T1000 (cell line): ENCODE measurements around the gene CCDC40.
"Not testable (repeated sequence)": the region's sequence is repeated elsewhere in the genome, so short reads cannot be mapped to it uniquely, and the experiment has no call there.

Source experiments
- DNase-seq: peaks from one replicate; lab custom pipeline; 2025; ENCODE audit warnings: mixed read lengths; lab: John Stamatoyannopoulos, UW

Gene CCDC40

DNA sequence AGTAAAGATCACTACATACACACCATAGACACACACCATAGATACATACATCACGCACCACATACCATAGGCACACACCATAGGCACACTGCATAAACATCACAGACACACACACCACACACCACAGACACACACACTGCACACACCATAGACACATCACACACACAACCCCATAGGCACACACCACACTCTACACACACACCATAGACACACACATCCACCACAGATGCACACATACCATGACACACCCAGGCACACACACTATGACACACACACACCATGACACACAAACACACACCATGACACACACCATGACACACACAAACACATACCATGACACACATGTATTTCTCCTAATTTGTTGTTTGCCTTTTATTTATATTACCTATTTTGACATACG, 14.8 kb upstream of the CCDC40 start:
- no peak for DNase-seq

DNA sequence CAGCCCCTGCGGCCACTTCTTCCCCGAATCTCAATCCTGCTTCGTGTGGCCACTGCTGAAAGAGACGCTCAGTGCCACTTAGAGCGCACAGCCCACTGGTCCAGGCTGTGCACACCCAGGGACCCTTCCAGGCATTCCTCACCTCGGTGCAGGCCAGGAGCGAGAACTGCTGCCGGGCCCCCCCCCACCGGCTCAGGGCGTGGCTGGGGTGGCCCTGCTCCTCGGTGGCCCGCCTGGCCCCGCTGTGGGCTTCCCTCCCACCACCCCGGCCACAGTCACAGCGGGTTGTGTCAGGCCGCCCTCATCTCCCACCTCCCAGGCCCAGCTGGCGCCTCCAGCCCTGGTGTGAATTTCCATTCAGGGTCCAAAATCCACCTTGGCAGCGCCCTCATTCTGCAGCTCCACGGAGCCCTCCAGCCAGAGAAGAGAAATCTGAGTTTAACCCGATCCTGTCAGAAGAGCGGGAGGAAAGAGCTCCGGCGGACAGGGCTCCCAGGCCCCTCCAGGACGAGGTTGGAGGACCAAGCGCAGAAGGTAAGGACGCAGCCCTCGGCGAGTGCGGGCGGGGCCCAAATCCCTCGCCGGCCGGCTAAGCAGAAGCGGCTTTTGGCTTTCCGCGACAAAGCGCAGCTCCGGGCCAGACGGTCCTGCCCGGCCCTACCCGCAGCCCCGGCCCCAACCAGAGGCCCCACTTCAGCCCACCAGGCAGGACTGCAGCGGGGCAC, 12.8 kb upstream of the CCDC40 start:
- DNase-seq, result no peak

DNA sequence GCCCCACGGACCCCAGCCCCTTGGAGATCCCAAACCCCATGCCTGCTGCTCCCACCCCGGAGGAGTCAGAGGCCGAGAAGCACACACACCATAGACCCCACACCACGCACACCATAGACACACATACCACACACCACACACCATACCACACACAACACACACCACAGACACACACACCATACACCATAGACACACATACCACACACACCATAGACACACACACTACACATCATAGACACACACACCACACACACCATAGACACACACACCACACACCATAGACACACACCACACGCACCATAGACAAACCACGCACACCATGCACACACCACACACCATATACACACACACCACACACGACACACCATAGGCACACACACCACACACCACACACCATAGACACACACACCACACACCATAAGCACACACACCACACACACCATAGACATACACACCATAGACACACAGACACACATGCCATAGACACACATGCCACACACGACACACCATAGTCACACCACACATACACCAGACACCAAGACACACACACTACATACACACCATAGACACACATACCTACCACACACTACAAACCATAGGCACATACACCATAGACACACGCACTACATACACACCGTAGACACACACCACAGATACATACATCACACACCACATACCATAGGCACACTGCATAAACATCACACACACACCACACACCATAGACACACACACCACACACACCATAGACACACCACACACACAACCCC, 12.1 kb upstream of the CCDC40 start:
- no peak for DNase-seq

DNA sequence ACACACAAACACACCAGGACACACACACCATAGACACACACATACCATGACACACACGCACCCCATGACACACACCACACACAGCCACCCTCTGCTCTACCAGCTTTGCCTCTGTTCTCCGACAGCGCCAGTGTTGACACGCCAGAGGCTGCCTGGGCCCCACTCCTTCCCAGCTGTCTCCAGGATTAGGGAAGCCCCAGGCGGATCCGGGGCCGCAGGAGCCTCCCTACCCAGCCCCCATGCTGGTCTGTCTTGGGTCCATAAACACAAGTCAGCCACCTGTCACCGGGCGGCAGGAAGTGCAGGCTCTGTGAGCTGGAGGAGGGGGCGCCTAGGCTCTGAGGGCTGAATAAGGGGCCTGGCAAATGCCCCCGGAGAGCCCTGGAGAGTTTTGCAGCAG, 11.3 kb upstream of the CCDC40 start:
- no peak for DNase-seq

DNA sequence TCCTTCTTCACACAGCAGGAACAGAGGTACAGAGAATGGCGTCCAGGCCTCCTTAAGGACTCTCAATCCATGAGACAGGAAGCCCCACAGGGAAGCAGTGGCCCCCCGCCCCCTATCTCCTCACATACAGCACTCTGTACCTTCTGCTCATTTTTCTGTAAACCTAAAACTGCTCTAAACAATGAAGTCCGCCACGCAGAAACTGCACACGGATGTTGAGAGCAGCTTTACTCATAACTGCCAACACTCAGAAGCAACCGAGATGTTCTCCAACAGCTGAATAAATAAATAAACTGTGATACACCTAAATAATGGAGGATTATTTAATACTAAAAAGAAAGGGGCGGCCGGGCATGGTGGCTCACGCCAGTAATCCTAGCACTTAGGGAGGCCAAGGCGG, 10.6 kb upstream of the CCDC40 start:
- DNase-seq, result no peak

DNA sequence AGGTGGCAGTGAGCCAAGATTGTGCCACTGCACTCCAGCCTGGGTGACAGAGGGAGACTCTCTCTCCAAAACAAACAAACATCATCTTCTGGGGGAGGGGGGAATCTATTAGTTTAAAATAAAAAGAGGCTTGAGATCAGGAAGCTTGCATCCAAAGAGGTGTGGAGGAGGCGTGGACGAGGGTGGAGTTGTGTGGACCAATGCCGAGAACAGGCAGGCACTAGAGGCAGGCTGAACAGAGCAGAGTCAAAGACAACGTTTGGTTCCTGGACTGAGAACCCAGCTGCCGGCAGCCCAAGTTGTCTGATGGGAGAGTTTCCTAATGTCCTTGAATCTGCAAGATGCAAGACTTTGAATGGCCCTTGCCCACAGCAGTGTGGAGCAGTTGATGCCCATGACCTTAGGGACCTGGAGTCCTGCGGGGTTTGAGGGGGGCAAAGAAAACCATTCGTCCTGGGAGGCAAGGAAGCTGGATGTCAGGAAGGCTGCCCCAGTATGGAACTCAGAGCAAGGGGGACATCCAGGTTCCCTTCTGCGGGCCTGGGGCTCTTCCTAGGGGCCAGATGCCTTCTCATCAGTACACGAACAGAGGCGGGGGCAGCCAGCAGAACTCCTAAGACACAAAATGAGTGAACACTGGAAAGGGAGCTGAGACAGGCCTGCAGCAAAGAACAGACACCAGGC, 9.9 kb upstream of the CCDC40 start:
- DNase-seq, result no peak

DNA sequence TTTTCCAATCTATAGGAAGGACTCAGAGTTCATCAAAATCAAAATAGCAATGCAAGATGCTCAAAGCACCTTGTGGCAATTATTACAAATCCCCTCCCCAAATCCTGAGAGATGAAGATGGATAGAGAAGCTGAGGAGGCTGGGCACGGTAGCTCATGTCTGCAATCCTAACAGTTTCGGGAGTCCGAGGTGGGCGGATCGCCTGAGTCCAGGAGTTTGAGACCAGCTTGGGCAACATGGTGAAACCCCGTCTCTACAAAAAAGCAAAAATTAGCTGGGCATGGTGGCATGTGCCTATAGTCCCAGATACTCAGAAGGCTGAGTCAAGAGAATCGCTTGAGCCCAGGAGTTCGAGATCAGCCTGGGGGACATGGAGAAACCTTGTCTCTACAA, 9.4 kb upstream of the CCDC40 start:
- DNase-seq, result no peak

DNA sequence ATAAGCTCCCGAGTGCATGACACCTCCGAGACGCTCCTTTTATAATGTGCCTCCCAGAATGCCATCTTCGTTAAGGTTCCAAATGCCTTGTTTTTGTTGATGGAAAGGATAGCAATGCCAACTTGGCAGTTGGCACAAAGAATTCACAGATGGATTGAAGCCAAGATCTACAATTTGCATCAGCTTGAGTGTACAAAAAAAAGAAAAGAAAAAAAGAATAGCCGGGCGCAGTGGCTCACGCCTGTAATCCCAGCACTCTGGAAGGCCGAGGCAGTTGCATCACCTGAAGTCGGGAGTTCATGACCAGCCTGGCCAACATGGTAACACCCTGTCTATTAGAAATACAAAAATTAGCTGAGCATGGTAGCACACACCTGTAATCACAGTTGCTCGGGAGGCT, 8.4 kb upstream of the CCDC40 start:
- no peak for DNase-seq

DNA sequence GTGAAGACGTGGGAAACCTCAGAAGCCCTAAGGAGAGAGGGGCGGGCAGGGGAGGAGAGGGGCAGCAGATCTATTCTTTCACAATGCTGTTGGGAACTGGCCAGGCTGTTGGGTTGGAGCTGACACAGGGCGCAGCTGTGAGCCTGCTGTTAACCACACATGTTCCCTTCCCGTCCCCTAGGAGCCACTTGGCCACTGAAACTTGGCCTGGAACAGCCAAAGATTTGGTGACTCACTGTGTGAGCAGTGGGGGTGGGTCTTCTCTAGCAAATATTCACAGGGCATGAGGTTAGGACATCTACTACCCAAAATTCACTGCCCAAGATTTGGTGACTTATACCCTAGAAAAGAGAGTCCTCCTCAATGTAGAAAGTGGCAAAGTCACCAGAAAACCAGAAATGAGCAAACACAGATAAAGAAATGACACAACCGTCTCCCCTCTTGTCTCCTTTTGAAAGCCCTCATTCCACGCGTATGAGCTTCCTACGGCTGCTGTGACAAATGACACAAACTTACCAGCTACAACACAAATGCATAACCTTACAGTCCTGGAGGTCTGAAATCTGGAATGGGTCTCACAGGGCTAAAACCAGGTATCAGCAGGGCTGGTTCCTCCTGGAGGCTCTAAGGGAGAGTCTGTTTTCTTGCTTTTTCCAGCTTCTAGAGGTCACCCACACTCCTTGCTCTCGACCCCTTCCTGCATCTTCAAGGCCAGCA, 7.0 kb upstream of the CCDC40 start:
- DNase-seq, result peak; percentile 33

DNA sequence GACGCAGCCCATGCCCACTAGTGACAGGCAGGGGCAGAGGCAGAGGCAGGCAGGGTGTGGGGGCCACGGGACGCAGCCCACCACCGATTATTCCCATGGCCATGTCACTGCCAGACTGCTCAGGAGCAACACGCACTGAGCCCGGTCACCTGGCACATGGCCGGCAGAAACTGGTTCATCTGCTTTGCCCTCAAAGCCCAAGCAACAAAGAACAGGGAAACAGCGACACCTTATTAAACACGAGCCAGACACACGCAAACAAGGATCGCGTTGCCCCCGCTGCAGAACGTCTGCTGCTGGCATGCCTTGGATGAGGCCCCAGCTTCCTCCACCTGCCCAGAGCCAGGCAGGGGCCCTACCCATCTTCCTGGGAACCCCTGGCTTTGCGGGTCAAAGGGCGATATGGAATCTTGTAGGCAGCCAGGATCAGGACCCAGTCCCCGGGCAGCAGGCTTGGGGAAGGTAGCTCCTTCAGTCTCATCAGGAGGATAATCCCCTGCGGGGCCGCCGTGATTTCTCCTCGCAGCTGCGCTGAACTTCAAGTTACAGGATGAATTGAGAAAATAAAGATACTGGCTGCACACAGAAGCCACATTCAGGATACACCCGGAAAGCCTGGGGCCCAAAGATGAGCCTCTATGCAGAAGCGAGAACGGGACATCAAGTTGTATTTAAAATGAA, 5.6 kb upstream of the CCDC40 start:
- no peak for DNase-seq

DNA sequence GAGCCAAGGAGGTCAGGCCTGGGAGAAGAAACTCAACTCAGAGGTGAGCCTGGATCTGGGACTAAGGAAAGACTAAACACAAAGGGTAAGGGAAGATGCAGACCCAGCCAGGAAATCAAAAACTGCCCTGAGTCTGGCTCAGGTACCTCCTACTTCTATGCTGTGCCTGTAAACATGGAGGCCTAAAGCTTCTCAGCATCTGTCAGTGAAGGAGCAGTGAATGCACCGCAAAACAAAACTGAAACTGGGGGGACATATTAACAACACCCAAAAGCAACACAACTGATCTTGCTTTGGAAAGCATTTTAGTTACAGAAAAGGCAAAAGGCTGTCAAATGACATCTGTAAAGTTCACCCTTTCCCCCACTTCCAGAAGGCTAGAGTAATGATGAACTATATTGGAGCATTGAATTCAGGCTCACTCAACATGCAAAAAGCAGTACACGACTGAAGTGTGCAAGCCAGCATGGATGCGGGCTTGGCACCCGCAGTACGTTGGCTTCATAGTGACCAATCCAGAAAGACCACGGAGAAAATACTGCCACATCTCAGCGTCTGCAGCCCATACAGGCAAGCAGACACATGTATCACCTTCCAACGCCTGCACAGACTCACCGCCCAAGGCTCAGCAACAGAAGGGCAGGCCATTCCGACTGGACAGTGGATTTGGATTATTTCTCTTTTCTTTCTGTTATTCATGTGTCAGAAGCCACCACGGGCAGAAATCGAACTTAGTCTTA, 4.6 kb upstream of the CCDC40 start:
- DNase-seq, result no peak

DNA sequence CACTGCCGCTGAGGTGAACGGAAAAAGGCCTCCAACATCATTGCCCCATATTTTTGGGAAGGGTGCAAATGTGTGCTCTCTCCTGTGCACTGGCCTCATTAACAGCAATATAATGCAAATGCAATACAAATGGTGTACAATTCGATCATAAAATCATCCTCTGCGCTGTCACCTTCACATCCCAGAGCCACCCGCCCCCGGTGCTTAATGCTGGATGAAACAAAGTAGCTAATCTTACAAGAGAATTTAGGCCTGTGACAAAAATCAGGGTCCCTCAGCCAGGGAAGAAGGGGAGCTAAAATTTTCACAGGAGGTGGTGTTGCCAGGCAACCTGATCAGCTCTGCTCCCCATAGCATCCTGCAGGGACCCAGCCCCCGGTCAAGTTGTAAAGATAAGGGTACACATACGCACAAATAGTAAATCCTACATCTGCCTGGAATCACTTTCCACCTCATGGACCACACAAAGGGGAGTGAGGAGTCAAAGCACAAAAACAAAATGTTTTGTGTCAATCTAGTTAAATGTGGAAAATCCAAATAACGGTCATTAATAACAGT, 3.7 kb upstream of the CCDC40 start:
- no peak for DNase-seq

DNA sequence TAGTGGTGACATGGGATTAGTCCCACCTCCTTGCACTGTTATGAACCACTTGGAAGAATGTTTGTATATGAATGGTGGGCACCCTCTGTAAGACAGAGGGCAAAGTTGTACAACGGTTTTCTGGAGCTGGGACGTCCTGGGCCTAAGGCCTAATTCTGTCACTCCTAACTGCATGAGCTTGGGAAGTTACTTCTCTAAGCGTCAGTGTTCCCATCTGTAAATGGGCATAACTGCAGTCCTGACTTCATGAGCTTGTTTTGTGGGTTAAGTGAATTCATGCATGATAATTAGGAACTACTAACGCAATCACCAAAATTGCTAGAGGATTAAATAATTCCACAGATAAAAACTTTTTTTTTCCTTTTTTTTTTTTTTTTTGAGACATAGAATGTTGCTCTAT, 2.6 kb upstream of the CCDC40 start:
- no peak for DNase-seq

DNA sequence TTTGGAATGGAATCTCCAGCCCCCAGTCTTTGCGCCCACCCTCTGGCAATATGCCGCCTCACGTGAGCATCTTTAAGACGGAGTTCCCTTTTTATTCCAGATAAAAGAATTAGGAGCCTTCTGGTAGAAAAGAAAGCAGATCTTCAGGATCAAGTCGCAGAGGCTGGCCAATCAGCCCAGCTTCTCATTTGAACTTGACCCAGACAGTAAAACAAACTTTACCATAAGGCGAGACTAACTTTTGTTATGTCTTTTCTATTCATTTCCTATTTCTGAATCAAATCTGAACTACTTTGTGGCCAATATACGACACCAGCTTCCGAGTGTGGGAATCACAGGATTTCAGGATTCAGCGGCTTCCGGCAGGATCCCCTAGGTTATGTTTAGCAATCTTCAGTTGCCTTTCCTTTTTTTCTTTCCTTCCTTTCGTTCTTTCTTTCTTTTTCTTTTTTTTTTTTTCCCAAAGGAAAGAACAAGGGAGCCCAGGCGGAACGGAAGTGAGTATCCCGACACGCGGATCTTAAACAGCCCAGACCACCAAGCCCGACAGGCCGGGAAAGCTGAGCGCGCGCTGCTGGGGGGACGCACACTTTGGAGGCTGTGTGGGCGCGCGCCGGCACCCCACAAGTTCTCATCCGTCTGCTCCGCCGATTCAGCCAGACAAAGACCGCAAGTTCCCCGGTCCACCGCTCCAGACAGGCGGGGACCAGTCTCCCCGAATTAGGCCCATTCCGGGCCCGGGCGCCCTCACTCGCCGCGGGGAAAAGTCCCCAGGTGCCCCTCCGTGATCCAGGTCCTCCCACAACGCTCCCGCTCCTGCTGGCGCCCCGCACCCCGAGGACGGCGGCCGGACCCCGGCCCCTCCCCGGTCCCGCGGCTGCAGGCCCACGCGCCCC, 1.4 kb upstream of the CCDC40 start:
- DNase-seq, result no peak

DNA sequence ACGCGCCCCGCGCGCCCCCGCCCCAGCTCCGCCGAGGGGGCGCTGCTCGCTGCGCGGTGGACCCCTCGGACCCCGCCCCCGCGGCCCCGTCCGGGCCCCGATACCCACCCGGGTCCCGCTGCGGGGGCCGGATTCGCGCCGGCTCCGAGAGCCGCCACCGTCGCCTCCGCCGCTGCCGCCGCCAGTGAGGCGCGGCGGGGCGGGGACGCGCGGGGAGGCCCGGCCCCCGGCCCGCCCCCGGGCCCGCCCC, 830 bp upstream of the CCDC40 start, which contains the start of gene TBC1D16:
Gene TBC1D16, minus strand, starts transcription at position 186 of the 250 bp plus-strand sequence. CDS start 22,325 bp downstream, outside the sequence.
- no peak for DNase-seq

DNA sequence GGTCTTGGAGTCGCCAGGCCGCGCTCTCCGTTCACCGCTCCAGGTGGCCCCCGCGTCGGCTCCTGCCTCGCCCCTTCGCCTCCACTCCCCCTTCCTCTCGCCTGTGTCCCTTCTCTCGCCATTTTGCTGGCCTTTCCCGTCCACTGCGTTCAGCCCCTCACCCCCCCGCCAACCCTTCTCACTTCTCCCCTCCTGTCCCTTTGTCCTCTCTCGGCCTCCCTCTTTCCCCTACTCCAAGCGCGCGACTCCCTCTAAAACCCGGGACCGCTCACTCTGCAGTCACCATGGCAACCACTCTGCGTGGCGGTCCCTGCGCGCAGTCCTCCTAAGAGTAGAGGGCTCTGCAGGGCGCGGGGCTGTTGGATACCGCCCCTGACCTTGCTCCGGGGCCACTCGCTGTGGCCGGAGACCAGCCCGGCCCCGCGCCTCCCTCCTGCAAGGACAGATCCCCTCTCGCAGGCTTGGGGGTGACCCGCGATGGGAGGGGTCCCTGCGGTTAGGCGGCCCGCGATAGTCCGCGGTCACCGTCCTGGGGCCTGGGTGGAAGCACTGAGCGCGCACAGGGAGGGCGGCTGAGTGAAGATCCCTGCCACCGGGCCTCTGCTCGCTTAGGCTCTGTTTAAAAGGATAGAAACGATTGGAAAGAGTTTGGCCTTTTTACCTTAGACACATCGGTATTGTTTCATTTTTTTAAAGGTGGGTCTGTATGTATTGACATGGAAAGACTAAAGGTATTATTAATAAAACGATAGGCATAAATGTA, 454 bp downstream of the CCDC40 start:
- peak; percentile 61 for DNase-seq

DNA sequence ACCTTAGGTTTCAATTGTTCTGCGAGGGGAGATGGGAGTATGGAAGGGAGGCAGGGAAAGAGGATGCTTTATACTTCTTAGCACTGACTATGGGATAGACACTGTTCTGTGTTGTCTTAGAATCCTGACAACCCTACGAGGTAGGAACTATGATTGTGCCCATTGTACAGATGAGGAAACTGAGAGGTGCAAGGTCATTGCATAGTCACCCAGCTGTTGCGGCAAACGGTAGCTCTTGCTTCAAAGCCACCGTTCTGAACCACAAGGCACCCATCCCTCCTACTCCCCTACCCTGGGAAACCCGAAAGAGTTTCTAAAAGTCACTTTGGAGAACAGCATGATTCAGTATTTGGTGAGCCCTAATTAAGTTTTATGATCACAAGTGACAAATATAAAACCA, 7.5 kb downstream of the CCDC40 start:
- DNase-seq, result no peak

DNA sequence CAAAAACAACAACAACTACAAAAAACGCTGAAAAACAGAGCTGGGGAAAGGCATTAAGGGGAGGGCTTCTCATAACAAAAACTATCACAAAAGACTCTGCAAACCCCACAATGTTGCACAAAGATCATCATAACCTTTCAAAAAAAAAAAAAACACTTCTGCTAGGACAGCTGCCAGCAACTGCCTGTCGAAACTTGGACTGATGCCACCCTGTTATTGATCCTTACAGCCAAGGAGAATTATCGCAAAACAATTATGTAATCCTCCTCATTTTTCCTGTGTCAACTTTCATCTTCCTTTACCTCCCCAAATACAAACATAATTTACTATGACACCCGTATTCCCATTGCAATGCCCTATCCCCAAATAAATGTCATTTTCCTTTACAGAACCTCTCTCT, 9.3 kb downstream of the CCDC40 start:
- no peak for DNase-seq

DNA sequence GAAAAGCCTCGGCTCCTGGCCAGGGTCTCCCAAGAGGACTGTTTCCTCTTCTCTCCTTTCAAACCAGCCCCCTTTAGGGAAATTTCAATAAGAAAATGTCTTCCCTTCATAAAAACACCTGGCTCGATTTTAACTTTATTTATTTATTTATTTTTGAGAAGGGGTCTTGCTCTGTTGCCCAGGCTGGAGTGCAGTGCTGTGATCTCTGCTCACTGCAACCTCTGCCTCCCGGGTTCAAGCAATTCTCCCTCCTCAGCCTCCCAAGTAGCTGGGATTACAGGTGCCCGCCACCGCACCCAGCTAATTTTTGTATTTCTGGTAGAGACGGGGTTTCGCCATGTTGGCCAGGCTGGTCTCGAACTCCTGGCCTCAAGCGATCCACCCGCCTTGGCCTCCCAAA, 10.3 kb downstream of the CCDC40 start:
- DNase-seq, result not testable (repeated sequence)
